Neural progenitor cell (in vitro differentiated cells): Measurements from ENCODE around the gene MYLK. TPM values are rescaled to one million over a fixed set of nuclear protein-coding genes. Genes with fewer than 3 reads are reported as not detected.
"Not testable (repeated sequence)": the region's sequence is repeated elsewhere in the genome, so short reads cannot be mapped to it uniquely, and the experiment has no call there.

Experiments
- DNase-seq: peaks from one replicate; pipeline ENCODE4 v3.0.0-alpha.2; 2016; ENCODE audit warnings: low spot score
- H2AFZ ChIP-seq: fragments of 200-600 bp; sonication (generic); replicated peaks from 2 replicates; pipeline ENCODE4 v1.6.1; 2016; ENCODE audit warnings: antibody characterized with exemption
- H3F3A ChIP-seq: fragments of 200-600 bp; sonication (generic); 2 replicates; pipeline ENCODE4 v1.6.1; 2016; ENCODE audit warnings: antibody characterized with exemption, low read depth
- H3K27ac ChIP-seq: fragments of 200-600 bp; sonication (generic); 2 replicates; pipeline ENCODE4 v1.5.1; 2016; ENCODE audit warnings: mild to moderate bottlenecking
- H3K27me3 ChIP-seq: fragments of 200-600 bp; sonication (generic); 2 replicates; pipeline ENCODE4 v1.6.1; 2016; ENCODE audit warnings: mild to moderate bottlenecking, moderate library complexity
- H3K36me3 ChIP-seq: fragments of 200-600 bp; sonication (generic); 2 replicates; pipeline ENCODE4 v1.5.1; 2016
- H3K4me1 ChIP-seq: fragments of 200-600 bp; sonication (generic); 2 replicates; pipeline ENCODE4 v1.6.1; 2016; ENCODE audit warnings: mixed run types
- H3K4me2 ChIP-seq: fragments of 200-600 bp; sonication (generic); 2 replicates; pipeline ENCODE4 v1.6.1; 2016
- H3K4me3 ChIP-seq: fragments of 200-600 bp; sonication (generic); 2 replicates; pipeline ENCODE4 v1.5.1; 2016
- H3K79me2 ChIP-seq: fragments of 200-600 bp; sonication (generic); 2 replicates; pipeline ENCODE4 v1.6.1; 2016; ENCODE audit warnings: low read depth
- H3K9ac ChIP-seq: fragments of 200-600 bp; sonication (generic); 2 replicates; pipeline ENCODE4 v1.6.1; 2016
- H3K9me3 ChIP-seq: fragments of 200-600 bp; sonication (generic); 2 replicates; pipeline ENCODE4 v1.5.1; 2016; ENCODE audit warnings: low read depth
- H4K20me1 ChIP-seq: fragments of 200-600 bp; sonication (generic); 2 replicates; pipeline ENCODE4 v1.6.1; 2016; ENCODE audit warnings: low read depth
- H3K27ac Mint-ChIP-seq: 3 replicates; pipeline ENCODE4 v1.8.0; 2021; ENCODE audit warnings: mixed read lengths
- H3K27me3 Mint-ChIP-seq: 2 replicates; pipeline ENCODE4 v1.8.0; 2022; ENCODE audit warnings: low read depth, mild to moderate bottlenecking, inconsistent platforms, moderate library complexity, mixed read lengths; ENCODE audit not compliant: insufficient read depth
- H3K36me3 Mint-ChIP-seq: 3 replicates; pipeline ENCODE4 v1.8.0; 2021; ENCODE audit warnings: mixed read lengths
- H3K4me1 Mint-ChIP-seq: 3 replicates; pipeline ENCODE4 v1.8.0; 2021; ENCODE audit warnings: mixed read lengths
- H3K4me3 Mint-ChIP-seq: 3 replicates; pipeline ENCODE4 v1.8.0; 2021; ENCODE audit warnings: mild to moderate bottlenecking, moderate library complexity, mixed read lengths
- H3K9me3 Mint-ChIP-seq: 3 replicates; pipeline ENCODE4 v1.8.0; 2020; ENCODE audit warnings: mixed read lengths
- EZH2 ChIP-seq: fragments of 200-600 bp; sonication (generic); IDR thresholded peaks from 2 replicates; pipeline ENCODE4 v1.6.1; 2017; ENCODE audit warnings: antibody characterized with exemption, mild to moderate bottlenecking, moderate library complexity
- EZH2phosphoT487 ChIP-seq: fragments of 200-600 bp; sonication (generic); IDR thresholded peaks from 2 replicates; pipeline ENCODE4 v1.6.1; 2017; ENCODE audit warnings: antibody characterized with exemption
- total RNA-seq: library from RNA; depleted of rRNA; stranded (reverse); fragments of >200 nt; gene quantifications from 2 replicates; pipeline ENCODE4 v1.2.3, GENCODE V29; 2015; ENCODE audit warnings: low replicate concordance
- TF ChIP-seq, protein P1 (sequence below): fragments of 200-600 bp; sonication (generic); IDR thresholded peaks from 2 replicates; pipeline ENCODE4 v1.5.1; 2017; ENCODE audit warnings: antibody characterized with exemption, mild to moderate bottlenecking

Gene MYLK
- total RNA-seq, 1 donor from 2014 or later: 28.4 TPM

DNA sequence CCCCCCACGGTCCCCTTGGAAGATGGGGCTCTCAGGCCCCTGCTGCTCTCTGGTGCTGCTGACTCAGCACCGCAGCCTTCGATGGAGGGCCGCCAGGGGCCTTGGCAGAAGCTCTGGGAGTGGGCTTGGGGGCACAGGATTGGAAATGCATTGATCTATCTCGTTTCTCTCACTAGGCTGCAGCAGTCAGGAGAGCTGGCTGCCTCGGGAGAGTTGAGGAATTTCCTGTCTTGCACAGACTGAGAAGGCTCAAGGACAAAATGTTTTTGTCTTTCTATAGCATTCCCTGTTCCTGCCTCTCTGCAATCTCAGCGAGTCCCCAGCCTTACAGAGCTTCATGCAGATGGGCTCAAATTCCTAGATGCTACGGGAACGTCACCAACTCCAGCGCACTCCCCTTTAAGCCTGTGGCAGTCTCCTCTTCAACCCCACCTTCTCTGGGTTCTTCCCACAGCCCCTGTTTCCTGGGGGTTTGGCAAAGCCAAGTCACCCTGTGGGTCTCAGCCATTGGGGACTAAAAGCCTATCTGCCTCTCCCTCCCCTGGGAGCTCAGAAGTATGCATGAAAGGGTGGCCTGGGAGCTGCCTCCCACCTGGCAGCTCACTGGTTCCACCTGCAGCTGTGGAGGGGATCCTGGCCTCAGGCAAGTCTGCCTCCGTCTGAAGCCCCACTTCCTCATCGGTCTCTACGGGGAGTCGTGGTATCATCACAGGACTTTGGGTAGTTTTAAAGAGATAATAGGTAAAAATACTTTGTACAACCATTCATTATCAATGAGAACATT is 171.9 kb downstream of the MYLK start:
- H3K79me2 ChIP-seq: no peaks in the 10 kb centered on the region
- H3K27me3 Mint-ChIP-seq: no peaks in the 10 kb centered on the region
- no peaks in the 10 kb centered on the region for H3K27me3 ChIP-seq
- no peak overlapping the region for H3K4me3 Mint-ChIP-seq
- peaks cover 6% of the 10 kb centered on the region for H3K4me1 ChIP-seq
- no peak for DNase-seq
- no peaks in the 10 kb centered on the region for H3K36me3 ChIP-seq
- H3K27ac ChIP-seq: no peak overlapping the region
- no peak overlapping the region for H3K4me2 ChIP-seq
- H2AFZ ChIP-seq: no peak overlapping the region
- TF ChIP-seq EZH2phosphoT487: no peak
- TF ChIP-seq, protein P1, sequence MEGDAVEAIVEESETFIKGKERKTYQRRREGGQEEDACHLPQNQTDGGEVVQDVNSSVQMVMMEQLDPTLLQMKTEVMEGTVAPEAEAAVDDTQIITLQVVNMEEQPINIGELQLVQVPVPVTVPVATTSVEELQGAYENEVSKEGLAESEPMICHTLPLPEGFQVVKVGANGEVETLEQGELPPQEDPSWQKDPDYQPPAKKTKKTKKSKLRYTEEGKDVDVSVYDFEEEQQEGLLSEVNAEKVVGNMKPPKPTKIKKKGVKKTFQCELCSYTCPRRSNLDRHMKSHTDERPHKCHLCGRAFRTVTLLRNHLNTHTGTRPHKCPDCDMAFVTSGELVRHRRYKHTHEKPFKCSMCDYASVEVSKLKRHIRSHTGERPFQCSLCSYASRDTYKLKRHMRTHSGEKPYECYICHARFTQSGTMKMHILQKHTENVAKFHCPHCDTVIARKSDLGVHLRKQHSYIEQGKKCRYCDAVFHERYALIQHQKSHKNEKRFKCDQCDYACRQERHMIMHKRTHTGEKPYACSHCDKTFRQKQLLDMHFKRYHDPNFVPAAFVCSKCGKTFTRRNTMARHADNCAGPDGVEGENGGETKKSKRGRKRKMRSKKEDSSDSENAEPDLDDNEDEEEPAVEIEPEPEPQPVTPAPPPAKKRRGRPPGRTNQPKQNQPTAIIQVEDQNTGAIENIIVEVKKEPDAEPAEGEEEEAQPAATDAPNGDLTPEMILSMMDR: no peak
- no peak for TF ChIP-seq EZH2
- no peaks in the 10 kb centered on the region for H3F3A ChIP-seq
- H3K36me3 Mint-ChIP-seq: peaks cover 25% of the 10 kb centered on the region
- no peak overlapping the region for H3K27ac Mint-ChIP-seq
- H3K9me3 ChIP-seq: no peaks in the 10 kb centered on the region
- no peaks in the 10 kb centered on the region for H3K9me3 Mint-ChIP-seq
- no peak overlapping the region for H3K4me3 ChIP-seq
- no peak overlapping the region for H3K9ac ChIP-seq
- no peaks in the 10 kb centered on the region for H4K20me1 ChIP-seq
- peaks cover 10% of the 10 kb centered on the region for H3K4me1 Mint-ChIP-seq

DNA sequence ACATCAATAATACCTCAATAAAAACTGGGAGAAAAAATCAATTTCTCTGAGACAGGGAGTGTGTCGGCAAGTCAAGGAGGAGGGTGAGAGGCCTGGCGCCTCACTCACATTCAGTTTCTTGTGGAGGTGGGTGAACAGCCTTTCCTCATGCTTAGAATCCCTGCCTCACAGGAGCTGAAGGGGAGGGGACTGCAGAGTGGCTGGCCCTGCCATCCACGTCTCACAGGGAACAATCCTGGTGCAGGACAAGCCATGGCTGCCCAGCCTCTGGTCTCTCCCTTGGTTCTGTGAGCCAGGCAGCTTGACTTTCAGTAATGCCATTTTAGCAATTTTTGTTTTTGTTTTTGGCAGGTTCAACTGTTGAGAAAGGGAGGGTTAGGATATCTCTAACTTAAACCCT is 172.8 kb downstream of the MYLK start:
- Histone ChIP-seq H3K4me2 (no peak overlapping the region), H3F3A (no peaks in the 10 kb centered on the region), H2AFZ (no peak overlapping the region), H3K4me1 (peaks cover 5% of the 10 kb centered on the region), H3K27me3 (no peaks in the 10 kb centered on the region), H3K9me3 (no peaks in the 10 kb centered on the region), H3K4me3 (no peak overlapping the region), H3K9ac (no peak overlapping the region), H3K36me3 (no peaks in the 10 kb centered on the region), H3K79me2 (no peaks in the 10 kb centered on the region), H3K27ac (no peak overlapping the region), H4K20me1 (no peaks in the 10 kb centered on the region)
- DNase-seq: no peak
- Mint-ChIP-seq H3K9me3 (no peaks in the 10 kb centered on the region), H3K27ac (no peak overlapping the region), H3K4me3 (no peak overlapping the region), H3K36me3 (peaks cover 26% of the 10 kb centered on the region), H3K27me3 (no peaks in the 10 kb centered on the region), H3K4me1 (peaks cover 10% of the 10 kb centered on the region)
- TF ChIP-seq, protein P1: no peak
- TF ChIP-seq EZH2phosphoT487 (no peak), EZH2 (no peak)

DNA sequence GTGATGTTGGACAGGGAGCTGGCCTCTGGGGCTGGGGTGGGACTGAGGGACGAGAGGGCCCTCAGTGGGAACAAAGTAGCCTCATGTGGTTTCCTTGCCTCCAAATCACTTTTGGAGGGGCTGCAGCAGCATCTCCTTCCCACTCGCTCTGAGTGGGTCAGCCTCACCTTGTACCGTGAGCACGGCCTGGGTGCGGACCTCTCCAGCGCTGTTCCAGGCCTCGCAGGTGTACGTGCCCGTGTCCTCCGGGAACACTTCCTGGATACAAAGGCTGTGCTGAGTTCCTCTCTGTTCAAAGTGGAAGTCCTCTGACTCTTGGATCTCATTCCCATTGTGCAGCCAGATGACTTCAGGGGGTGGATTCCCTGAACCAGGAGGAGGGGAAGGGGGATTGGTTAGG is 175.6 kb downstream of the MYLK start:
- TF ChIP-seq EZH2phosphoT487: no peak
- TF ChIP-seq, protein P1: no peak
- TF ChIP-seq EZH2: no peak
- DNase-seq: no peak

DNA sequence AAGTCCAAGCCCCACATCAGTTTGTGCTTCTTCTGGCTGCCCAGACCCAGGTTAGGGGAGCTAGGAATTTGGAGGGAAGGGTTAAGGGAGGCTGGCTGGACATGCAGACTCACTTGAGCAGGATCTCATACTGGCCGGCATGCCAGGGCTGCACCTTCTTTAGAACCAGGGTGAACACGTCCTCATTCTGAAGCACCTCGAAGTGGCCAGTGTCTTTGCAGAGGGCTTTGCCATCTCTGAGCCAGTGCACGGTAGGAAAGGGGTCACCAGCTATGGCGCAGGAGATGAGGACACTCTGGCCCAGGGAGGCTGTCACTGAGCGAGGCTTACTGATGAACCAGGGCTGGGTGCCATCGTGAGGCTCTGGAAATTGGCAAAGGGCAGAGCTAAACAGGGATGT is 176.5 kb downstream of the MYLK start:
- H3K27ac Mint-ChIP-seq, H3F3A ChIP-seq, H3K4me1 ChIP-seq, H2AFZ ChIP-seq, H3K27me3 Mint-ChIP-seq, H3K9ac ChIP-seq, H3K79me2 ChIP-seq, H3K36me3 ChIP-seq, H4K20me1 ChIP-seq, DNase-seq, H3K9me3 ChIP-seq, H3K4me2 ChIP-seq, H3K4me3 ChIP-seq, H3K27me3 ChIP-seq, H3K27ac ChIP-seq, H3K9me3 Mint-ChIP-seq, H3K4me3 Mint-ChIP-seq: not testable (repeated sequence)
- peaks cover 11% of the 10 kb centered on the region for H3K4me1 Mint-ChIP-seq
- peaks cover 14% of the 10 kb centered on the region for H3K36me3 Mint-ChIP-seq

More for the DNA sequence above, 175.6 kb downstream of the MYLK start:
- Histone ChIP-seq H3K4me3 (no peak overlapping the region), H3K9ac (no peak overlapping the region), H3K27ac (no peak overlapping the region), H2AFZ (no peak overlapping the region), H3K79me2 (no peaks in the 10 kb centered on the region), H3K27me3 (no peaks in the 10 kb centered on the region), H3K36me3 (no peaks in the 10 kb centered on the region), H3K9me3 (no peaks in the 10 kb centered on the region), H3K4me1 (no peaks in the 10 kb centered on the region), H4K20me1 (no peaks in the 10 kb centered on the region), H3K4me2 (no peak overlapping the region), H3F3A (no peaks in the 10 kb centered on the region)
- Mint-ChIP-seq H3K4me3 (no peak overlapping the region), H3K27me3 (no peaks in the 10 kb centered on the region), H3K36me3 (peaks cover 21% of the 10 kb centered on the region), H3K9me3 (no peaks in the 10 kb centered on the region), H3K4me1 (peaks cover 14% of the 10 kb centered on the region), H3K27ac (no peak overlapping the region)
